HFFc6 (cell line): ENCODE results near the gene ENC1. TPM values are rescaled to one million over a fixed set of nuclear protein-coding genes. Genes with fewer than 3 reads are reported as not detected.

ENCODE experiments used
- DNase-seq: peaks from one replicate; pipeline ENCODE4 v3.0.0-alpha.2; 2018
- H3K27ac Mint-ChIP-seq: 2 replicates; pipeline ENCODE4 v1.8.0; 2020; ENCODE audit warnings: mild to moderate bottlenecking, mixed read lengths
- H3K27me3 Mint-ChIP-seq: 2 replicates; pipeline ENCODE4 v1.8.0; 2021; ENCODE audit warnings: mild to moderate bottlenecking, moderate library complexity, mixed read lengths; ENCODE audit not compliant: insufficient read depth
- H3K36me3 Mint-ChIP-seq: 2 replicates; pipeline ENCODE4 v1.8.0; 2021; ENCODE audit warnings: low read depth, mixed read lengths
- H3K4me1 Mint-ChIP-seq: 2 replicates; pipeline ENCODE4 v1.8.0; 2020; ENCODE audit warnings: low read depth, mixed read lengths
- H3K4me3 Mint-ChIP-seq: 2 replicates; pipeline ENCODE4 v1.8.0; 2020; ENCODE audit warnings: mild to moderate bottlenecking, moderate library complexity, mixed read lengths
- H3K9me3 Mint-ChIP-seq: 2 replicates; pipeline ENCODE4 v1.8.0; 2020; ENCODE audit warnings: mild to moderate bottlenecking, mixed read lengths
- CTCF ChIP-seq: fragments of 200-600 bp; sonication (generic); IDR thresholded peaks from 2 replicates; pipeline ENCODE4 v1.5.0; 2021; ENCODE audit warnings: antibody characterized with exemption, mild to moderate bottlenecking
- long read RNA-seq: library from polyadenylated mRNA; unstranded; transcript quantifications from one replicate; pipeline ENCODE4 v2.0.0, GENCODE V29; 2019
- total RNA-seq, 6 experiments: library from RNA; stranded (reverse); fragmentation: NEBNext Ultra II Directional; extraction: Animal tissue kit (Norgen Biotek cat#: 25700); gene quantifications; 2 replicates in 1 of 6; 3 replicates in 5 of 6; pipeline ENCODE4 v1.2.3, GENCODE V29; 2021

Gene ENC1
- total RNA-seq: 10 to 100 TPM; 22.6 to 56.4 (median 25.4) TPM
- long read RNA-seq, full-length matches to known transcripts: 14 of 23 reads
- long read RNA-seq, partial matches to known transcripts: 3 of 23 reads
- long read RNA-seq, other reads (novel, unspliced or antisense): 6 of 23 reads

GRCh38 chr5:74640450-74640953, at the start of gene ENC1:
Gene ENC1 (minus strand): TSS chr5:74640728. CDS start chr5:74636485, 4,243 bp downstream.
- H3K4me3 Mint-ChIP-seq: peak within 1 kb of the TSS; percentile 99
- H3K36me3 Mint-ChIP-seq: peaks cover 18% of the 10 kb centered on the region
- H3K27me3 Mint-ChIP-seq: peaks cover 2% of the 10 kb centered on the region; the same call in 1 of the 2 replicates
- peak; percentile 71 for TF ChIP-seq CTCF
- H3K27ac Mint-ChIP-seq: peak within 1 kb of the TSS; percentile 93
- peaks cover 69% of the 10 kb centered on the region for H3K4me1 Mint-ChIP-seq
- DNase-seq: peak; percentile 82
- no peaks in the 10 kb centered on the region for H3K9me3 Mint-ChIP-seq

- no peak for TF ChIP-seq CTCF
- peak overlapping the region; percentile 7 for H3K27ac Mint-ChIP-seq
- H3K36me3 Mint-ChIP-seq: peaks cover 18% of the 10 kb centered on the region; the same call in 1 of the 2 replicates
- no peaks in the 10 kb centered on the region; the same call in none of the 2 replicates for H3K27me3 Mint-ChIP-seq
- H3K4me3 Mint-ChIP-seq: peak overlapping the region; percentile 86
- DNase-seq: peak; percentile 18
- no peaks in the 10 kb centered on the region for H3K9me3 Mint-ChIP-seq
- peaks cover 44% of the 10 kb centered on the region for H3K4me1 Mint-ChIP-seq
Measured at GRCh38 chr5:74686962-74687751, 46.6 kb upstream of the ENC1 start.

- no peak for DNase-seq
Measured at GRCh38 chr5:74685979-74686631, 45.6 kb upstream of the ENC1 start.

GRCh38 chr5:74684900-74685851, 44.6 kb upstream of the ENC1 start, which contains the start of gene HEXB:
Gene HEXB (plus strand): TSS chr5:74685233. CDS start chr5:74685261, 28 bp downstream.
- peaks cover 3% of the 10 kb centered on the region for H3K27me3 Mint-ChIP-seq
- peak within 1 kb of the TSS; percentile 56 for H3K27ac Mint-ChIP-seq
- no peaks in the 10 kb centered on the region for H3K9me3 Mint-ChIP-seq
- peaks cover 46% of the 10 kb centered on the region for H3K4me1 Mint-ChIP-seq
- TF ChIP-seq CTCF: no peak
- peak; percentile 72 for DNase-seq
- peak within 1 kb of the TSS; percentile 86 for H3K4me3 Mint-ChIP-seq
- H3K36me3 Mint-ChIP-seq: 0 out of 2 replicates have a peak, but pooled peaks cover 10% of the 10 kb centered on the region

More at GRCh38 chr5:74685979-74686631, 45.6 kb upstream of the ENC1 start:
- Mint-ChIP-seq H3K4me3 (peak overlapping the region; percentile 86), H3K27ac (peak overlapping the region; percentile 30), H3K4me1 (peaks cover 44% of the 10 kb centered on the region), H3K9me3 (no peaks in the 10 kb centered on the region), H3K27me3 (peaks cover 2% of the 10 kb centered on the region), H3K36me3 (peaks cover 17% of the 10 kb centered on the region; the same call in 1 of the 2 replicates)
- no peak for TF ChIP-seq CTCF
